ENCODE results near the gene CNTN5.

Gene CNTN5

GRCh38 chr11:99960536-99960935 lies 939.8 kb downstream of the CNTN5 start:
- no peak overlapping the region for H3K4me3 Mint-ChIP-seq
- no peak overlapping the region for H3K27ac Mint-ChIP-seq
- H3K27me3 Mint-ChIP-seq (ENCODE audit: low read depth): no peaks in the 10 kb centered on the region
- peaks cover 33% of the 10 kb centered on the region for H3K9me3 Mint-ChIP-seq
- no peaks in the 10 kb centered on the region for H3K4me1 Mint-ChIP-seq (ENCODE audit: low read depth)
- no peaks in the 10 kb centered on the region for H3K36me3 Mint-ChIP-seq (ENCODE audit: low read depth)

- no peak overlapping the region for H3K4me3 Mint-ChIP-seq
- H3K36me3 Mint-ChIP-seq (ENCODE audit: low read depth): no peaks in the 10 kb centered on the region
- H3K9me3 Mint-ChIP-seq: peaks cover 30% of the 10 kb centered on the region
- no peak overlapping the region for H3K27ac Mint-ChIP-seq
- H3K4me1 Mint-ChIP-seq (ENCODE audit: low read depth): no peaks in the 10 kb centered on the region
- H3K27me3 Mint-ChIP-seq (ENCODE audit: low read depth): no peaks in the 10 kb centered on the region
Observed at GRCh38 chr11:99968336-99968735, 947.6 kb downstream of the CNTN5 start.

GRCh38 chr11:99973993-99974392 lies 953.2 kb downstream of the CNTN5 start:
- Mint-ChIP-seq H3K36me3 (ENCODE audit: low read depth) (no peaks in the 10 kb centered on the region), H3K4me1 (ENCODE audit: low read depth) (no peaks in the 10 kb centered on the region), H3K27me3 (ENCODE audit: low read depth) (no peaks in the 10 kb centered on the region), H3K27ac (no peak overlapping the region), H3K9me3 (peaks cover 33% of the 10 kb centered on the region), H3K4me3 (no peak overlapping the region)

GRCh38 chr11:99979042-99979441 lies 958.3 kb downstream of the CNTN5 start:
- peaks cover 13% of the 10 kb centered on the region for H3K9me3 Mint-ChIP-seq
- H3K27ac Mint-ChIP-seq: no peak overlapping the region
- no peaks in the 10 kb centered on the region for H3K36me3 Mint-ChIP-seq (ENCODE audit: low read depth)
- no peaks in the 10 kb centered on the region for H3K4me1 Mint-ChIP-seq (ENCODE audit: low read depth)
- no peak overlapping the region for H3K4me3 Mint-ChIP-seq
- H3K27me3 Mint-ChIP-seq (ENCODE audit: low read depth): no peaks in the 10 kb centered on the region

DNA sequence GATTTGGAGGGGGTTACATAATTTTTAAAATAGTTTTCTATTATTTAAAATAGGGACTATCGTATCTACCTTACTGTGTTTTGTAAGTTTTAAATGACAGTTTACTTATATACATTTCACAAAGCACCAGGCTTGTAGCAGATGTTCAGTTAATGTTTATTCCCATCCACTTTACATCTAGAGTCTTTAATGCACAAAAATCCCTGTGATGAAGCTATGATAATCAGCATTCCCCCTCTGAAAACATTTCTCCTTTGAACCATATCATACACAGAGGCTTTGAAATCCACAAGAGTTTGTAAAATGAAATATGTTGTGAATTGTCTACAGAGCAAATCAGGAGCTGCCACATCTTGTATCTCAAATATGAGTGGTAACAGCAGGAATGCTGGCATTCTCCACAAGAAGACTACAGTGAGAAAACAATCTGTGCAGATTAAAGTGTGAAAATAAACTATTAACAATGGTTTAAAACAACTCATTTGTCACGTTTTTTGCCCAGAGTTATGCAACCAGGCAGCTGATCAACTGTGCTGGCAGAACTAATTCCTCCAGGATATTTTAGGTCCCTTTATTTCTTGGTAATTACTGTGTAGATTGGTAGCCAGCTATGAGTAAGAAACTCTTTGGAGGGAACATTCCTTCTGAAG lies 967.2 kb downstream of the CNTN5 start:
- no peaks in the 10 kb centered on the region for H3K36me3 Mint-ChIP-seq (ENCODE audit: low read depth)
- H3K27ac Mint-ChIP-seq: no peak overlapping the region
- no peaks in the 10 kb centered on the region for H3K4me1 Mint-ChIP-seq (ENCODE audit: low read depth)
- H3K9me3 Mint-ChIP-seq: peaks cover 3% of the 10 kb centered on the region
- no peaks in the 10 kb centered on the region for H3K27me3 Mint-ChIP-seq (ENCODE audit: low read depth)
- H3K4me3 Mint-ChIP-seq: no peak overlapping the region

DNA sequence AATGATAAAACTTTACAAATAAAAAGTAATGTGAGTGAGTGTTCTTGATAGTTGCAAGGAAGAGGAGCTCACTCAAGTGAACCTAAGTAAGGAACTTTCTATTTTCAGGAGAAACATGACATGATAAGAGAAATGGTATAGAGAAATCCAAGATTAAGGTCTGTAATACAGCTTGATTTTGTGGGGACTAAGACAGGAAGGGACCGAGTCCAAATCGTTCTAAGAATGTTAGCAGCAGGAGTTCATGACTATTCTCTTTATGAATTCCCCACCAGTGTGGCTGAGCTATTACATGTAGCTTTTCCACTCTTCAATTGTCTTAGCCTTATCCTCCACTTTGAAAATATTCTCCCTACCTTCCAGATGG lies 967.7 kb downstream of the CNTN5 start:
- Mint-ChIP-seq H3K4me1 (ENCODE audit: low read depth) (no peaks in the 10 kb centered on the region), H3K4me3 (no peak overlapping the region), H3K36me3 (ENCODE audit: low read depth) (no peaks in the 10 kb centered on the region), H3K27me3 (ENCODE audit: low read depth) (no peaks in the 10 kb centered on the region), H3K27ac (no peak overlapping the region), H3K9me3 (peaks cover 3% of the 10 kb centered on the region)

GRCh38 chr11:100003985-100004384 lies 983.2 kb downstream of the CNTN5 start:
- Mint-ChIP-seq H3K36me3 (ENCODE audit: low read depth) (no peaks in the 10 kb centered on the region), H3K27me3 (ENCODE audit: low read depth) (no peaks in the 10 kb centered on the region), H3K4me1 (ENCODE audit: low read depth) (no peaks in the 10 kb centered on the region), H3K9me3 (peaks cover 19% of the 10 kb centered on the region), H3K27ac (no peak overlapping the region), H3K4me3 (no peak overlapping the region)

DNA sequence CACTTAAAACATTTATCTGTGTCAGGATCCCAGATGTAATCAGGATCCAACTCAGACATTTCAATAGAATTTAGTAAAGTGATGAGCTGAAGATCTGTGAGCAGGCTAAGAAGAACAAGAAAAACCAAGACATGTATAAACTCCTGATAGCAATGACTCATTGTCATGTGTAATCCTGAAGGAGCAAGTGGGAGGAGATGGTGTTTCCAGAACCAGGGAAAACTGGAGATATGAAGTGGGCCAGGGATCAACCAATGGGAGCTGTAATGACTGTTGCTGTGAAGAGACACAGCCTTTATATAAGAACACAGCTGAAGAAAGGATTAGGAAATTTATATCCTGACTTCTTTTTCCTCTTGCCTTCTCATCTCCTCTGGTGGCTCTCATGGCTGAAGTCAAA lies 983.8 kb downstream of the CNTN5 start:
- no peak overlapping the region for H3K4me3 Mint-ChIP-seq

DNA sequence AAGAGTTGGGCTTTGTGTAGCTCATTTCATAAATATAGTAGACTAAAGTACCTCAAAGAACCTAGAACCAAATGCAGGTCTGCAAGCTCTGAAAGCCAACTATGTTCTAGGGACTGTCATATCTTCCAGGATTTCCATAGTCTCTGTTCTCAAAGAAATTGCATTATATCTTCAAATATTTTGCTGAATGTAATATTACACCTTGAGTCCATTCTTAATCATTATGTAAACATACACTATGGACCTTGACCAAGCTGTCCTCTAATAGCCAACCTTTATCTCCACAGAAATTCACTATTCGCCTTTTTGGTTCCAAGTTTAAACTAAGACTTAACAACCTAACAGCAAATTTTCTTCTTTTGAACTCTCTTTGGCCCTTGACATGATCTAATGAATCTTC lies 987.7 kb downstream of the CNTN5 start:
- Mint-ChIP-seq H3K27me3 (ENCODE audit: low read depth) (no peaks in the 10 kb centered on the region), H3K9me3 (peaks cover 20% of the 10 kb centered on the region), H3K4me1 (ENCODE audit: low read depth) (no peaks in the 10 kb centered on the region), H3K4me3 (no peak overlapping the region), H3K27ac (no peak overlapping the region), H3K36me3 (ENCODE audit: low read depth) (no peaks in the 10 kb centered on the region)

More for the DNA sequence above, 983.8 kb downstream of the CNTN5 start:
- no peak overlapping the region for H3K27ac Mint-ChIP-seq
- H3K36me3 Mint-ChIP-seq (ENCODE audit: low read depth): no peaks in the 10 kb centered on the region
- H3K4me1 Mint-ChIP-seq (ENCODE audit: low read depth): no peaks in the 10 kb centered on the region
- H3K27me3 Mint-ChIP-seq (ENCODE audit: low read depth): no peaks in the 10 kb centered on the region
- H3K9me3 Mint-ChIP-seq: peaks cover 19% of the 10 kb centered on the region

- H3K4me1 Mint-ChIP-seq (ENCODE audit: low read depth): no peaks in the 10 kb centered on the region
- H3K36me3 Mint-ChIP-seq (ENCODE audit: low read depth): no peaks in the 10 kb centered on the region
- no peak overlapping the region for H3K27ac Mint-ChIP-seq
- no peak overlapping the region for H3K4me3 Mint-ChIP-seq
- H3K27me3 Mint-ChIP-seq (ENCODE audit: low read depth): no peaks in the 10 kb centered on the region
- H3K9me3 Mint-ChIP-seq: peaks cover 13% of the 10 kb centered on the region
Observed at GRCh38 chr11:100009728-100010127, 989.0 kb downstream of the CNTN5 start.

- Mint-ChIP-seq H3K27ac (no peak overlapping the region), H3K4me1 (ENCODE audit: low read depth) (no peaks in the 10 kb centered on the region), H3K27me3 (ENCODE audit: low read depth) (no peaks in the 10 kb centered on the region), H3K4me3 (no peak overlapping the region), H3K36me3 (ENCODE audit: low read depth) (no peaks in the 10 kb centered on the region), H3K9me3 (peaks cover 16% of the 10 kb centered on the region)
Observed at GRCh38 chr11:100010393-100010792, 989.6 kb downstream of the CNTN5 start.

GRCh38 chr11:100011697-100012096 lies 990.9 kb downstream of the CNTN5 start:
- H3K27me3 Mint-ChIP-seq (ENCODE audit: low read depth): no peaks in the 10 kb centered on the region
- no peaks in the 10 kb centered on the region for H3K36me3 Mint-ChIP-seq (ENCODE audit: low read depth)
- no peaks in the 10 kb centered on the region for H3K4me1 Mint-ChIP-seq (ENCODE audit: low read depth)
- H3K4me3 Mint-ChIP-seq: no peak overlapping the region
- peaks cover 11% of the 10 kb centered on the region for H3K9me3 Mint-ChIP-seq
- no peak overlapping the region for H3K27ac Mint-ChIP-seq

DNA sequence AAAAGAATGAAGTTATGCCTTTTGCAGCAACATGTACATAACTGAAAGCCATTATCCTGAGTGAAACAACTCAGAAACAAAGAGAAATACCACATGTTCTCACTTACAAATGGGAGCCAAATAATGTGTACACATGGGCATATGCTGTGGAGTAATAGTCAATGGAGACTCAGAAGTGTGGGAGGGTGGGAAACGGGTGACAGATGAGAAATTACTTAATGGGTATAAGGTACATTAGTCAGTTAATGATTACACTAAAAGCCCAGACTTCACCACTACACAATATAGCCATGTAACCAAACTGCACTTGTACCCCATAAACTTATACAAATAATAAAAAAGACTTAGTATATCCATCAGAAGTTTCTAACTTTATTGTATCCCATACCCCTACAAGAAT lies 992.3 kb downstream of the CNTN5 start:
- Mint-ChIP-seq H3K27me3 (ENCODE audit: low read depth) (no peaks in the 10 kb centered on the region), H3K4me1 (ENCODE audit: low read depth) (no peaks in the 10 kb centered on the region), H3K27ac (no peak overlapping the region), H3K9me3 (peaks cover 10% of the 10 kb centered on the region), H3K36me3 (ENCODE audit: low read depth) (no peaks in the 10 kb centered on the region), H3K4me3 (no peak overlapping the region)

DNA sequence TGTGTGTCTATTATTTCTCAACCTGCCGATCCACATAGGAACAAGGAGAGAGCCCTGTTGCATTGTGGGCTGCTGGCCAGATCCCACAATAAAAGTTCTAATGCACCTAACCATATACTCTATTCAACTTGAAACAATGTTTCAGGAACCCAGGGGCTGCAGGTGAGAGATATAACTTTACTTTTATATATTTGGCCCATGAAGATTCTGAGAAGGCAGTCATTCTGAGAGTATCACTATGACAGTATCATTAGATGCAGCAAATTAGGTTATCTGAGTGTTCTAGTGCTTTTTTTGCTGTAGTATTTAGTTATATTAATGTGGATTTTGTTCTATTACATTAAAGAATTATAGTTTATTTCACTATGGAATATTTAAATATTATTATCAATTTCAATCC lies 1011.2 kb downstream of the CNTN5 start:
- Mint-ChIP-seq H3K4me1 (ENCODE audit: low read depth) (no peaks in the 10 kb centered on the region), H3K27me3 (ENCODE audit: low read depth) (no peaks in the 10 kb centered on the region), H3K4me3 (no peak overlapping the region), H3K27ac (no peak overlapping the region), H3K36me3 (ENCODE audit: low read depth) (no peaks in the 10 kb centered on the region), H3K9me3 (peaks cover 8% of the 10 kb centered on the region)

- Mint-ChIP-seq H3K27ac (no peak overlapping the region), H3K9me3 (peaks cover 13% of the 10 kb centered on the region), H3K4me1 (ENCODE audit: low read depth) (no peaks in the 10 kb centered on the region), H3K27me3 (ENCODE audit: low read depth) (no peaks in the 10 kb centered on the region), H3K4me3 (no peak overlapping the region), H3K36me3 (ENCODE audit: low read depth) (no peaks in the 10 kb centered on the region)
Observed at GRCh38 chr11:100061006-100061405, 1040.3 kb downstream of the CNTN5 start.

DNA sequence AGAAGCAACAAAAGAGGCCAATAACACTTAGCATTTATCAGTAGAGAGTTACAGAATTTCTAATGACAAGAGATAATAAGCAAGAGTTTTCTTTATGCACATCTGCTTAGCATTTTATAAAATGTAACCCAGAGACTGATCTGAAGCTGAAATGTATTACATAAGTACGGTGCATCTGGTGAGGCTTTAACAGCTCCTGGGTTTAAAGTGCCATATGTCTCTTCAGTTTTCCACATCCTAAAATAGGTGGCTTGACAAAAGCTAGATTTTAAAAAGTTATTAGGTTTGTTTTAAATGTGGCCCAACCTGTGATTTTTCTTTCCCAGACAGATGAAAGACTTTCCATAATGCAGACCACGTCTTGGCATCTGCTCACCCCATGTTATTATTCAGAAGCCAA lies 1045.7 kb downstream of the CNTN5 start:
- Mint-ChIP-seq H3K4me3 (no peak overlapping the region), H3K27ac (no peak overlapping the region), H3K4me1 (ENCODE audit: low read depth) (no peaks in the 10 kb centered on the region), H3K36me3 (ENCODE audit: low read depth) (no peaks in the 10 kb centered on the region), H3K27me3 (ENCODE audit: low read depth) (no peaks in the 10 kb centered on the region), H3K9me3 (peaks cover 11% of the 10 kb centered on the region)

Measured in T-helper 1 cell treated with Interleukin-12 subunit alpha and Interleukin-12 subunit beta and Interleukin-4 antibody, amounts not matched to agents 30 μg/mL and 1 μg/mL, for 36 hours (primary cell).